Measurements from ENCODE around the gene ALG13.
"Not testable (repeated sequence)": the region's sequence is repeated elsewhere in the genome, so short reads cannot be mapped to it uniquely, and the experiment has no call there.

Gene ALG13

DNA sequence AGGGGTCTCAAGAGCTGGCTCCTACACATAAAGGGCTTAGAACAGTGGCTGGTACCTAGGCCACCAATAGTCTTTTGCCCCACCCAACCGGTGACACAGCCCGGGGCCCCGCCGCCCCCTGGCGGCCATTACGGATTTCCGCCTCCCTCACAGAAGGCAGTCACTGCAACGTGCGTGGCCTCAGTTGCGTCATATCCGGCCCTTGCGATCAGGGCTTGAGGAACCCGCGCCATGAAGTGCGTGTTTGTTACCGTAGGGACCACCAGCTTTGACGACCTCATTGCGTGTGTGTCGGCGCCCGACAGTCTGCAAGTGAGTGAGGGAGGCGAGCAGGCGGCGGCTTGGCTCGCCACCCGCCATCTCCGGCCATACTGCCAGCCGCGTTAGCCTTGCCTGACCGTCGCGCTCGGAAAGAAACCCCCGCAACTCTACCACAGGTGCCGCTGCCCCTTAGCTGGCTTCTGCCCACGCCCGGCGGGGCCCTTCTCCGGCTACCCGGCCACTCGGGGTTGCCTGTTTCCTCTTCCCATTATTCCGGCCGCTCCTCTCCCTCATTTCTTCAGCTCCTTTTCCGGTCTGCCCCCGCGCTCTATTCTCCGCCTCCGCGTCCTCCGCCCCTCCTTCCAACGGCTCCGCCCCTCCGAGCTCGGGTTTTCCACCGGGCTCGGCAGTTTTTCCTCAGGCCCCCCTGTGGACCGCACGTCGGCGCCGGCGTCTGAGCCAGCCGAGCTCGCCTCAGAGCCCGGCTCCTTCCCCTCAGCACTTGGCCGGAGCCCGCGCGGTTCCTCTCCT, at the start of gene ALG13:
ALG13 (plus strand) TSS at position 183 of the 792 bp plus-strand sequence; CDS start at position 232, 49 bp downstream.
- peak; percentile 71 for DNase-seq

DNA sequence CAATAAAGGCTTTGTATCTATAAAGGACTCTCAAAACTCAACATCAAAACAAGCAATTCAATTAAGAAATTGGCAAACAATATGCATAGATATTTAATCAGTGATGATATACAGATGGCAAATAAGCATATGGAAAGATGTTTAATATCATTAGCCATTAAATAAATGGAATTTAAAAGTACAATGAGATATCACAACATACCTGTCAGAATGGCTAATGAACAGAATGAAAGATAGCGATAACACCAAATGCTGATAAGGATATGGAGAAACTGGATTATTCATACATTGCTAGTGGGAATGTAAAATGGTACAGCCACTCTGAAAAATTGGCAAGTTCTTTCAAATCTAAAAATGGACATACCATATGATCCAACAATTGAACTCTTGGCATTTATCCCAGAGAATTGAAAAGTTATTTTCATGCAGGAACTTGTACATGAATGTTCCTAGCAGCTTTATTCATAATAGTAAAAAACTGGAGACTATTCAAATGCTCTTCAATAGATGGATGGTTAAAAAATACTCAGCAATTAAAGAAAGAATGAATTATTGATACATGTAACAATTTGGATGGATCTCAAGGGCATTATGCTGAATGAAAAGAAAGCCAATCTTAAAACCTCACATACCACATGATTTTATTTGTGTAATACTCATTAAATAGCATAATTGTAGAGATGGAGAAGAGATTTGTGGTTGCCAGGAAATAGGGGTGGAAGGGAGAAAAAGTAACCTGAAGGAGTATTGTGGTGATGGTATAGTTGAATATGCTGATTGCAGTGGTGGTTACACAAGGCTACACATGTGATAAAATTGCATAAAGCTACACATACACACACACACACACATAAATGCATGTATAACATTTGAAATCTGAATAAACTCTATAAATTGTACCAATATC, 45.9 kb upstream of the ALG13 start:
- no peak for DNase-seq

DNA sequence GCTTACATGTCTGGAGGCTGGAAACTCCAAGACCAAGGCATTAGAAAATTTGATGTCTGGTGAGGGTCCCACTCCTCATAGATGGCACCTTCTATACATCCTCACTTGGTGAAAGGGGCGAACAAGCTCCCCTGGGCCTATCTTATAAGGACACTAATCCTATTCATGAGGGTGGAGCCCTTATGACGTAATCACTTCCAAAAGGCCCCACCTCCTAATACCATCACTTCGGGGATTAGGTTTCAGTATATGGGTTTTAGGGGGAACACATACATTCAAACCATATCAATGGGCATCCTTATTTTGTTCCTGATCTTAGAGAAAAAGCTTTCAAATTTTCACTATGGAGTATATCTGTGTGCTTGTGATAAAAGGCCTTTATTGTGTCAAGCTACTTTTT, 39.0 kb upstream of the ALG13 start:
- no peak for DNase-seq

DNA sequence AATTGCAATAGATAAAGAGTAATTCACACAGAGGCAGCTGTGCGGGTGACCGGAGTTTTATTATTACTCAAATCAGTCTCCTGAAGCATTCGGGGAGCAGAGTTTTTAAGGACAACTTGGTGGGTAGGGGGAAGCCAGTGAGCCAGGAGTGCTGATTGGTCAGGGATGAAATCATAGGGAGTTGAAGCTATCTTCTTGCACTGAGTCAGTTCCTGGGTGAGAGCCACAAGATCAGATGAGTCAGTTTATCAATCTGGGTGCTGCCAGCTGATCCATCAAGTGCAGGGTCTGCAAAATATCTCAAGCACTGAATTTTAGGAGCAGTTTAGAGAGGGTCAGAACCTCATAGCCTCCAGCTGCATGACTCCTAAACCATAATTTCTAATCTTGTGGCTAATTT, 35.8 kb upstream of the ALG13 start:
- not testable (repeated sequence) for DNase-seq

DNA sequence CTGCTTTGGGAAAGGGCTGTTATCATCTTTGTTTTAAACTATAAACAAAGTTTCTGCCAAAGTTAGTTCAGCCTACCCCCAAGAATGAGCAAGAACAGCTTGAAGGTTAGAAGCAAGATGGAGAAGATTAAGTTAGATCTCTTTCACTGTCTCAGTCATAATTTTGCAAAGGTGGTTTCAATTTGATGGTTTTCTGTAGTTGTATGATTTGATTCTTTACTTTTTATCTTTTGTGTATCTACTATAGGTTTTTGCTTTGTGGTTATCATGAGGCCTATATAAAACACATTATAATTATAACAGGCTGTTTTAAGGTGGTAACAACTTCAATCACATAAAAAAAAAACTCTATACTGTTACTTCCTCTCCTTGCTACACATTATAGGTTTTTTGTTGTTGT, 35.4 kb upstream of the ALG13 start:
- DNase-seq, result no peak

DNA sequence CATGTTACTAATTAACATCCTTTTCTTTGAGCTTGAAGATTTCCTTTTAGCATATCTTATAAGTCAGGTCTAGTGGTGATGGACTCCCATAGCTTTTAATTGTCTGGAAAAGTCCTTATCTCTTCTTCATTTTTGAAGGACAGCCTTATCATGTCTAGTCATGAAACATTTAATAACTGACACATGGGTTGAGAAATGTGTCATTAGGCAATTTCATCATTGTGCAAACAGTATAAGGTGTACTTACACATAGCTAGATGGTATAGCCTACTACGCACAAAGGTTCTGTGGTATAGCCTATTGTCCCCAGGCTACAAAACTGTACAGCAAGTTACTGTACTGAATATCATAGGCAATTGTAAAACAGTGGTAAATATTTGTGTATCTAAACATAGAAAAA, 34.5 kb upstream of the ALG13 start:
- DNase-seq, result no peak

DNA sequence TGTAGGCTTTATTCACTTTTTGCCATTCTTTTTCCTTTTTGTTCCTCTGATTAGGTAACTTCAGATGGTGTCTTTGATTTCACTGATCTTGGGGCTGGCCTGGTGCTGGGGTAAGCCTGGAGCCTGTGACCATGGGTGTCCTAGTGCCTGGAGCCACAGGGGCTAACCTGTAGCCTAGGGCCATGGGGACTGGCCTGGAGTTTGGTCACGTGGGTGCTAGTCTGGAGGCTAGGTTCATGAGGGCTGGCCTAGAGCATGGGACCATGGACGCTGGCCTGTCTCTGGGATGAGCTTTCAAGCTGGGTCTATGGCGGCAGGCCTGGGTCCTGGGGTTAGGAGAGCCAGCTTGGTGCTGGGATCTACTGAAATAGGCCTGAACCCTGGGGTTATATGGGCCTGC, 32.2 kb upstream of the ALG13 start:
- no peak for DNase-seq

DNA sequence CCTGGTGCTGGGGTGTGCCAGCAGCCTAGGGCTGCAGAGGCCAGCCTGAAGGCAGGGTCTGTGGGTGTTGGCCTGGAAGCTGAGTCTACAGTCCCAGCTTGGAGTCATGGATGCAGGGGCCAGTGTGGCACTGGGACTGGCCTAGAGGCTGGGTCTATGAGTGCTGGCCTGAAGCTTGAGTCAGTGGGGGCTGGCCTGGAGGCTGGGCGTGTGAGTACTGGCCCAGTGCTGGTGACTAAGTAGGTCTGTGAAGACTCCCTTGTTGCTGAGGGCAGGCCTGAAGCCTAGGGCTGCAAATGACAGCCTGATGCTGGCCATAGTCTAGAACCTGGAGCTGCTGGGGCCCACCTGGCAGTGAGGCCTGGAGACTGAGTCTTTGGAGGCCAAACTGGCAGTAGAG, 31.3 kb upstream of the ALG13 start:
- no peak for DNase-seq

DNA sequence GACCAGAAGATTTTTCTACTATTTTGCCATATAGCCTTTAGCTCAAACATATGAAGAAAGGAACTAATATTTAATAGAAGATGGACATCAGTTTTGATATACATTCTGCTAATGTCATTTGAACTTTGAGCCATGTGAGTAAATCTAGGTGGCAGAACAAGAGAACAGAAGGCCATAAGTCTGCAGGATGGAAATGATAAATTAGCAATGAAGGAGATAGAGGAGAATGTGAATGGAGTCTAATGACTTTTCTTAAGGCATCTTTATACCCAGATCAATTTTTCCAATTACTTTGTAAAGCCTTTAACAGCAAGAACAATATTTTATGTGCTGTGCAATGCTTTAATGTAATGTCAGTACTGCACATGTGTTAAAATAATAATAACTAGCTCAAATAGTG, 30.1 kb upstream of the ALG13 start:
- DNase-seq, result no peak

DNA sequence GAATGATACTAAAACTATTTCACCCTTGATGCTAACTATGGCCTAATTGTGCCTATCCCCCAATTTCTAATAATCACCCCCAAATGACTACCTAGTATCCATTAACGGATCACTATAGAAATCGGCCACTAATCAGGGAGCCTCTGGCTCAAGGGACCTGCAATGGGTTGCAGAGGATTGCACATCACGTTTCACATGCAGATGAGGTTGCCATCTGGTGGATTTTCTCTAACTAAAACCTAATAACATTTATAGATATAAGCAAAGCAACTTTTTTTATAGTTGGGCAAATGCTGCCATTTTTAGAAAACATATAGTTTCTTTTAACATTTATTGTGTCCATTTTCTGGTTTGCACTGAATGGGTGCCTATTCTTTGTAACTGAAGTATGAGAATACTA, 28.3 kb upstream of the ALG13 start:
- no peak for DNase-seq

DNA sequence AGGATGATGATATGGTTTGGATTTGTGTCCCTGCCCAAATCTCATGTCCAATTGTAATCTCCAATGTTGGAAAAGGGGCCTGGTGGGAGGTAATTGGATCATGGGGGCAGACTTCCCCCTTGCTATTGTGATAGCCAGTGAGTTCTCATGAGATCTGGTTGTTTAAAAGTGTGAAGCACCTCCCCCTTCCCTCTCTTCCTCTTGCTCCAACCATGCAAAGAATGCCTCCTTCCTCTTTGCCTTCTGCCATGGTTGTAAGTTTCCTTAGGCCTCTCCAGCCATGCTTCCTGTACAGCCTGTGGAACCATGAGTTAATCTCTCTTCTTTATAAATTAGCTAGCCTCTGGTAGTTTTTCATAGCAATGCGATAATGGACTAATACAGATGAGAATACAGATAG, 19.7 kb upstream of the ALG13 start:
- DNase-seq, result no peak

DNA sequence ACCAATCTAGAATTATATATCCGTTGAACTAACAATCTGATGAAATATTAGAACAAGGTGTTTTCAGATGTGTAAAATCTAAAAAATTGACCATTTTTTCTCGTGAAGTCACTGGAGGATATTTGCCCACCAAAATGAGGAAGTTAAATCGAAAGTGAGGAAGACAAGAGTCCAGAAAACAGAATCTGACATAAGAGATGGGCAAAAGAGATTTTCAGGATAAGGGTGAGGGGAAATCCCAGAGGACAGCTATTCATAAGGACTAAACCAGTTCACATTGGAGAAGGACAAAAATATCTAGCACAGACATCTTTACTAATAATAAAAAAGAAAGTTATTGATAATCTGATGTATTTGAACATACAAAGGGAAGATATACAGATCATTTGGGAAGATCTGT, 18.7 kb upstream of the ALG13 start:
- DNase-seq, result no peak

DNA sequence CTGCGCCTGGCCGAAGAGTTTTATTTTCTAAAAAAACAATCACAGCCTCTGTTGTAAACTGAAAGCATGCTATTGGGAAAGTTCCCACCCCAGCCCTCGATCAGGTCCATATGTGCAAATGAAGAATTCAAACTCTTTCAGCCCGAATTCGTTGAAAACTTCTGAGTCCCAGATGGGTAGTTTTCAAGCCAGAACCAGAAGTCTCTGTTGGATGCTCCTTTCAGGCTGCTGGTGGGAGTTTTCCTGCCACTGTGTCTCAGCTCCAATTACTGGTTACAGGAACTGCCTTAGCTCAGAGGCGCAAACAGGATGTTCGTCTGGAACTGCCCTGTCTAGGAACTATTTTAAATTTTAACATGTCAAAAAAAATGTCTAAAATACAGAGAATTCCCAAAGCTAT, 9.3 kb upstream of the ALG13 start:
- no peak for DNase-seq

DNA sequence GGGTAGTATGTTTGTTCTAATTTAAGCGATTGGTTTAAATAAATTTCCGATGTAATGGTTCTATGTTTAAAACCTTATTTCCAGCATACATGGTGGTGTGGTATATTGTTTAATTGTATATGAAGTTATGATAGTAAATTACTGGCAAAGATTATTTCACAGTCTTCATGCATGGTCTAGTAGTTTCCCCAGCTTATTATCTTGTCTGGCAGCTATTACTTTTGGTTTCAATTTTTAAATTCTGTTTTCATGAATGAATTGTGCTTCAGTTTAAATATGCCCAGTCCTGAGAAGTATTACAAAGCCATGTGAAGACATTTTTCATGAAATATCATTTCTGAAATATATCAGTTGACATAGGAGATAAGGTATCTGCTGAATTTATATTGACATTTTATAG, 6.3 kb downstream of the ALG13 start:
- no peak for DNase-seq

DNA sequence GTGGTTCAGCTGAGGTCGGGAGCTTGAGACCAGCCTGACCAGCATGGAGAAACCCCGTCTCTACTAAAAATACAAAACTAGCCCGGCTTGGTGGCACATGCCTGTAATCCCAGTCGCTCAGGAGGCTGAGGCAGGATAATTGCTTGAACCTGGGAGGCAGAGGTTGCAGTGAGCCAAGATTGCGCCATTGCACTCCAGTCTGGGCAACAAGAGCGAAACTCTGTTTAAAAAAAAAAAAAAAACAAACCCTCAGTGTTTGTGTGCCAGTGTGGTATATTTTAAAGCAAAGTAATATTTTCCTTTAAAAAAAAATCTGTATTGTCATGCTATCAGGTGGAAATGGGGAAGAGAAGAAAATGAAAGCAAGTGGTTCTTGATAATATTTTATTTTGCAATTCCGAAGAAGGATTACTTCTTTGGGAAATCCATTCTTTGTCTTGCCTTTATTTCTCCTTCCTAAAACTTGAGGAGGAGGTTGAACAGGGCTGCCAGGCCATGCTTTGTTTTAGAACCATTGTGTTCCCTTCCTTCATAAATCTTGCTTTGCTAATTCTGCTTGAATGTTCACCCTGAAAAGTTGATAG, 14.4 kb downstream of the ALG13 start:
- no peak for DNase-seq

DNA sequence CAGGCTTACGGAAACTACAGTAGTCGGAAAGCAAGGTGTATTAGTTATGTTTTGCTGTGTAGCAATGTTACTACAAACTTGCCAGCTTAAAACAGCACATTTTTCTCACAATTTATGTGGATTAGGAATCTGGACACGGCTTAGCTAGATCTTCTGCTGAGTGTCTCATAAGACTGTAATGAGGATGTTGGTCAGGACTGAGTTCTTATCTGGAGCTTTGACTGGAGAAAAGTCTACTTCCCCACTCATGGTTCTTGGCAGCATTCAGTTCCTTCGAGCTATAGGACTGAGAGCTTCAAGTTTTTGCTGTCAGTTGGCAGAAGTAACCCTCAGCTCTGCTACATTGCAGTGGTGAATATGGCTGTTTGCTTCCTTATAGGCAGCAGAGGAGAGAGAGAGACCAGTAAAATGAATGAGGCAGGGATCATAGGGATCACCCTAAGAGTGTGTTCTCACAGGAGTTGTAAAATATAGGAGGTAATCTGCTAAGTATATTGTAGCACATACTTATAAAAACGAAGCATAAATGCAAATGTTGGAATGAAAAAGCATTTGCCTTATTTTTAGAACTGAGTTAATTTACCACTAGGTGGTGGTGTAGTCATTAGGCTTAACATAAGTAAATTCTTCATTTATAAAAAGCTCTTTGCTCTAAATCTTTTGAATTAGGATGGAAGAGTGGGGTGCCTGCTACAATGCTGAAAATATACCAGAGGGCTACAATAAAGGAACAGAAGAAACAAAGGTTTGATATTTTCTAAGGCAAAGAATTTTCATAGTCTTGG, 38.6 kb downstream of the ALG13 start:
- no peak for DNase-seq

DNA sequence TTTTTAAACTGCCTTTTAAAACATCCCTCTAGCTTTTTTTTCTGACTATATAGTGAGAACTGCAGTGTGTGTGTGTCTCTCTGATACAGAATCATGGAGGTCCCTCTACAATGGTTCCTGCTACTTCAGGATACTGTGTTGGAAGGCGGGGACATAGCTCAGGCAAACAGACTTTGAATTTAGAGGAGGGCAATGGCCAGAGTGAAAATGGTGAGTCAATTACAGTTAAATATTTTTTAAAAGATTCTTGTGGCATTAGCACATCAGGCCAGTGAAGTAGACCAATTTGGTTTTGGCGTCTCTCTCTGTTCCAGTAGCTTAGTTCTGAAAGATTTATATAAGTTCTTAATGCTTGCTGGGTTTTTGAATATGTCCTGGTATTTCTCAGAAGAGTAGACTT, 47.1 kb downstream of the ALG13 start:
- DNase-seq, result no peak

DNA sequence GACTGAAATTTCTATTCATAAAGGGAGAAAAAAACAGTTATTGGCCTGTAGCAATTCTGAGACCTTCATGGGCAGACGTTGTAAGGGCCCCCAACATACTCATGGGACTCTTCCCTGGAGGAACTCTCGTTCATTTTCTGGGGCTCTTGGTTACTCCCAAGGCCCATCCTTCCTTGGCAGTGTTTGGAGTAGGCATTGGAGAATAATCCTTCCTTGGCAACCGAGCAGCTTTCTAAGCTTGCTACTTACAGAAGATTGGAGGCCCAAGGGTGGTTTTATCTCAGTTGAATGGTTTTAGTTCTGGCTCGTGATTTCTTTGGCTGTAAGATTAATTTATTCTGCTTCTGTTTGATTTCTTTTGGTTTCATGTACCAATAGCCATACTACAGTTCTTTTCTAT, 50.4 kb downstream of the ALG13 start:
- no peak for DNase-seq

DNA sequence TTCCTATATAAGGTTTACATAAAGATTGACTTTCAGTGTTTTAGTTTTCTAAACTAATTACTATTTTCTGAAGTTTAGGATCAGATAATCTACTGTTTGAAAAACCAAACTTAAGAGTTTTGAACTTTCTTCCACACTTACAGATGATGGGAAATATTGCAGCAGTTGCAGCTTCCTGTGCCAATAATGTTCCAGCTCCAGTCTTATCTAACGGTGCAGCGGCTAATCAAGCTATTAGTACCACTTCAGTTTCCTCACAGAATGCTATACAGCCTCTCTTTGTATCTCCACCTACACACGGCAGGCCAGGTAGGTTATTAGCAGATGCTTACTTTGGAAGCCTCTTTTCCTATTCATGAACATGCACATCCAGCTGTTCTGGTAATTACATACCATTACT, 55.6 kb downstream of the ALG13 start:
- DNase-seq, result no peak

DNA sequence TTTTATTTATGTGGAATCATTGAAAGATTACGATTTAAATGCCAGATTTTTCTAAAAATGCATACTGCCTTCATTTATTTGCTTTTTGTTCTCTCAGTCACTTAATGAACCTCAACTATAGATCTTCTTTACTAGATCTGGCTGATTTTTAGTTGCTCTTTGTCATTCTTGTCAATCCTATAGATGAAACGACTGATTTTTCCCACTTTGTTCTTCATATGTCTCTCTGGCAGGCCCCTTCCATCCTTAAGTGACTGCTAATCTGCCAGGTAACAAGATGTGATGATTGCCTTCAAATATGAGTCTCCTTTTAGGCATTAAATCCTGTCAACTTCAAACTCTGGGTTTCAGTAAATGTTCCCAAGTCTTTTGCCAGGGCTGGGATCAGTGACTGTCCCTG, 61.0 kb downstream of the ALG13 start:
- no peak for DNase-seq

DNA sequence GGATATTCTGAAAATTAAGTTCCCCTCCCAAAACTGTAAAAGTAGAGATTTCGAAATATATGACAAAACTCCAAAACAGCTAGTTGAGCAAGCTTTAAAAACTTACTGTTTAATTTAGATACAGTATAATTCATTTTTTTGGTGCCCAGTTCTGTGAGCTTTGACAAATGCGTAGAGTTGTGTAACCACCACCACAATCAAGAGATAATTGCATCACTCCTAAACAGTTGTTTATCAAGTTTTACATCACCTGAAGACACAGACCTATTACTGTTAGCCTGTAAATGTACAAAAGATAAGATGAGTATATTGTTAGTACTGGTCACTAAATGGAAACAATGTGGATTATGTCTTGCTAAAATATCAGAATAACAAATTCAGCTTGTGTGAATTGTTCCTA, 62.3 kb downstream of the ALG13 start:
- DNase-seq, result no peak

DNA sequence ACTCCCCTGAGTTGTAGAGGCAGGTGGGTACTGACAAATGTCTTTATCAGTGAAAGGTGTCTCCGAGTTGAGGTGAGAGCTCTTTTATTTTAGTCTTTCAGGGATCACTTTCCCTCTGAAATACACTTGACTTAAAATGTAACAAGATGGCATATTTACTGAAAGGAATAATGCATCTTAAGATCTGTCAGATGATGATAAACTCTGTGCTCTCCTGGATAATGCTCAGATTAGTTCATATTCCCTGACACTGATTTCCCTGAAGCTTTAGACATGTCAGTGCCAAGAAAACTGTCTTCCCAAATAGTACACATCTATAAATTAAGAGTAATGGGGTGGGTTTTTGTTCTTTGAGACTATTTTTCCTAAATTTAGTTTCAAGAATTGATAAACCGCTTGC, 75.5 kb downstream of the ALG13 start:
- no peak for DNase-seq

DNA sequence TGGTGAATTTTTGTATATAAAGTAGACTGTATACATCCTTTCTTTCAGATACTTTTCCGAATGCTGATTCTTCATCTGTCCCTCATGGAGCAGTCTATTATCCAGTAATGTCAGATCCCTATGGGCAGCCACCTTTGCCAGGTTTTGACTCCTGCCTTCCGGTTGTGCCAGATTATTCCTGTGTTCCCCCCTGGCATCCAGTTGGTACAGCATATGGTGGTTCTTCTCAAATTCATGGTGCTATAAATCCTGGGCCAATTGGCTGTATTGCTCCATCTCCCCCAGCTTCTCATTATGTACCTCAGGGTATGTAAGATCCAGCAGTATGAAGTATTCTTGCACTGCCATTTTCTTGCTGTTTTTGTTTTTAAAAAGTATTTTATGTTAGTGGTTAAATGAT, 78.7 kb downstream of the ALG13 start:
- DNase-seq, result no peak

Measured in GDM1 (cell line).